GM19025 (cell line): ENCODE data around the gene MAOA.
"Not testable (repeated sequence)": the region's sequence is repeated elsewhere in the genome, so short reads cannot be mapped to it uniquely, and the experiment has no call there.

Source experiments
- ATAC-seq: cut with Tn5 transposase; IDR thresholded peaks from one replicate; pipeline ENCODE4 v1.9.1; 2021; ENCODE audit warnings: mild to moderate bottlenecking, low read depth, moderate library complexity; ENCODE audit not compliant: unreplicated experiment

MAOA gene

DNA sequence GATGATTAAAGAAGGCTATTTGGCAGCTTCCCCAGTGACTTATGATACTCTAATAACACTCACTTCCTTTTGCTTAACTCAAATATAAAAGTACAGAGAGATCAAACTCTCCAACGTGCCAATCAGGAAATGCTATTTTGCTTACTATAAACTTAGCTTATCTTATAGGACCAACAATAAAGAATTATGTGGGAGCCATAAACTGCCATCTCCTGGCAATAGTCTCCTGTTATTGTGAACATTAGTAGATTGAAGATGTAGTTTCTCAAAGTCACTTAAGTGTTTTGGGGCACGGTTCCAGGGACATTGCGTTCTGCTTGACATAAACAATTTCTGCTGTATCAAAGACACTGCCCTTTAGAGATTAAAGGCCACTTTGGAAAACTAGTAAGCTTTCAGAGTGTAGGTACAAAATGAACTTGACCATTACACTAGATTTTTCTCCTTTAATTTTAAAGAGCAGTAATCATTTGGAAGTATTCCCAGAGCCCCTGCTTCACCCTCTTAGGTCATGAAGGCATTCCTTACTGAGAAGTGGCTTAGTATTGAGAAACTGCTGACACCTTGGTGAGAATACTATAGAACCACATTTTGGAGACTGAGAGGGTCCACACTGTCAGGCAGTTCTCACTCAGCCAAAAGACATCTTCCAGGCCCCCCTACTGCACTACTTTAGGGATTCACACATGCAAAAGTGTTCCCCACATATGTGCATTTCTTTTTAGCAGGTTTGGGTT, 51.9 kb downstream of the MAOA start:
- no peak for ATAC-seq

DNA sequence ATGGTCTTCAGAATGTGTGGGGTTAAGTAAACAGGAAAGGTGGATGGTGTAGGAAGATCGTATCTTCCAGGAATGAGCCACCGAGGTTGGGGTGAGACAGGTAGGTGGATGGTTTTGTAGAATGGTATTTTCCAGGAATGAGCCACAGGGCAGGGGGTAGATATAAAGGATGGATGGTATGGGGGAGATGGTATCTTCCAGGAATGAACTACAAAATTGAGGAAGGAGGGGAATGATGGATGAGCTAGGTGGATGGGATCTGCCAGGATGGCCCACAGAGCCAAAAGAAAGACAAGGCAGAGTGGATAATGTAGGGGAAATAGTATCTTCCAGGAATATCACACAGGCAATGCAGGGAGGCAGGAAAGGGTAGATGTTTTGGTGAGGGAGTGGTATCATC, 60.0 kb downstream of the MAOA start:
- no peak for ATAC-seq

DNA sequence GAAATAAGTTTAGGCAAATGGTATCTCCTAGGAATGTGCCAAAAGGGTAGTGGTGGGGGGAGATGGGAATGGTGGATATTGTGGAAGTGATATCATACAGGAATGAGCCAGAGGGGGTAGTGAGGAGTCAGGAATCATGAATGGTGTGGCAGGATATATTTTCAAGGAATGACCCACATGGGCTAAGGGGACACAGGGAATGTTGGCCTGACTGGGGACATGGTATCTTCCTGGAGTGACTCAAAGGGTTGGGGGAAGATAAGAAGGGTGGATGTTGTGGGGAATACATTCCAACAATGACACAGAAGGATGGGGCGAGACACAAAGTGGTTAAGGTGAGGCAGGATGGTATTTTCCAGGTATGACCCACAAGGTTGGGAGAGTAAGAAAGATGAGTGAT, 60.6 kb downstream of the MAOA start:
- no peak for ATAC-seq

DNA sequence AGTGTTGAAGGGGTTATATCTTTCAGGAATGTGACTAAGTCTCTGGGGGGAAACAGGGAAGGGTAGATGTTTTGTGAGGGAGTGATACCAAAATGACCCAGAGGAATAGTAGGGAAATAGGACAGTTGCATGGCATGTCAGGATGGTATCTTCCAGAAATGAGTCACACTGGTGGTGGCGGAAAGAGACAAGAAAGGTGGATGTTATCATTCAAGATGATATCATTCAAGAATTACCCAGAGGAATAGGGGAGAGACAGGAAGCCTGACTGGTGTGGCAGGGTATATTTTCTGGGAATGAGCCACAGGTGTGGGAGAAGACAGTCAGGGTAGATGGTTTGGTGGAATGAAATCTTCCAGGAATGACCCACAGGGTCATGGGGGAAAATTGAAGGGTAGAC, 61.1 kb downstream of the MAOA start:
- ATAC-seq, result no peak

DNA sequence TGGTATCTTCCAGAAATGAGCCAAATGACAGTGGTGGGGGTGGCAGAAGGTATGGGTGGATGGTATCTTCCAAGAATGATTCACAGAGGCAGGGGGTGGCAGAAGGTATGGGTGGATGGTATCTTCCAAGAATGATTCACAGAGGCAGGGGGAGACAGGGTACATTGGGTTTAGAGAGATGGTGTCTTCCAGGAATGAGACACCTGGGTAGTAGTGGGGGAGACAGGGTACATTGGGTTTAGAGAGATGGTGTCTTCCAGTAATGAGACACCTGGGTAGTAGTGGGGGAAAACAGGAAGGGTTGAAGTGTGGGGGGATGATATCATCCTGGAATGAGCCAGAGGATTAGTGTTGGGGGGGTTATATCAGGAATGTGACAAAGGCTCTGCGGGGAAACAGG, 62.0 kb downstream of the MAOA start:
- no peak for ATAC-seq

DNA sequence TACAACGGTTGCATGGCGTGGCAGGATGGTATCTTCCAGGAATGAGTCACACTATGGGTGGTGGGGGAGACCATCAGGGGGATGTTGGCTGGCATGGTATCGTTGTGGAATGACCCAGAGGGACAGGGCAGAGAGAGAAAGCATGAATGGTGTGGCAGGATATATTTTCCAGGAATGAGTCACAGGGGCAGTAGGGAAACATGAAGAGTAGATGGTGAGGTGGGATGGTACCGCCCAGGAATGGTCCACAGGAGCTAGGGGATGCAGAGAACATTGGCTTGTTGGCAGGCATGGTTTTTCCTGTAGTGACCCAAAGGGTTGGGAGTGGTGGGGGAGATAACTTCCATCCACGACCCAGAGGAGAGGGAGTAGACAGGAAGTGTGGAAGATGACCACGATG, 62.4 kb downstream of the MAOA start:
- ATAC-seq, result no peak

DNA sequence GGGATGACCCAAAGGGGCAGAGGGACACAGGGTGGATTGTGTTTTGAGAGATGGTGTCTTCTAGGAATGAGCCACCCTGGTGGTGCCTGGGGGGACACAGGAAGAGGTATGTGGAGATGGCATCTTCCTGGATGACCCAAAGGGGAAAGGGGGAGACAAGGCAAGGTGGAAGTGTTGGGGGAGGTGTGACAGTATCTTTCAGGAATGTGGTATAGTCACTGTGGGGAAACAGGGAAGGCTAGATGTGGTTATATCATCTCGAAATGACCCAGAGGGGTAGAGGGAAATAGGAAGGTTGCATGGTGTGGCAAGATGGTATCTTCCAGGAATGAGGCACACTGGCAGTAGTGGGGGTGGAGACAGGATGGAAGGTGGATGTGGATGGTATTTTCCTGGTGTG, 62.9 kb downstream of the MAOA start:
- no peak for ATAC-seq

DNA sequence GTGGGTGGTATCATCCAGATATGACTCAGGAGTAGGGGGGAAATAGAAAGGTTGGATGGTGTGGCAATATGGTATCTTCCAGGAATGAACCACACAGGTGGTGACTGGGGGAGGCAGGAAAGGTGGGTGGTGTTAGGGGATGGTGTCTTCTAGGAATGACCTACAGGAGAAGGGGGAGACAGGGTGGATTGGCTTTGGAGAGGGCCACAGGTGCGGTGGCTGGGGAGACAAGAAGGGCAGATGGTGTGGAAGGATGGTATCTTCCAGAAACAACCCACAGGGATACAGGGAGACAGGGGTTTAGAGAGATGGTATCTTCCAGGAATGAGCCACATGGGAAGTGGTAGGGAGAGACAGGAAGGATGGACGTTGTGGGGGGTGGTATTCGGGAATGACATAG, 64.0 kb downstream of the MAOA start:
- ATAC-seq, result no peak

DNA sequence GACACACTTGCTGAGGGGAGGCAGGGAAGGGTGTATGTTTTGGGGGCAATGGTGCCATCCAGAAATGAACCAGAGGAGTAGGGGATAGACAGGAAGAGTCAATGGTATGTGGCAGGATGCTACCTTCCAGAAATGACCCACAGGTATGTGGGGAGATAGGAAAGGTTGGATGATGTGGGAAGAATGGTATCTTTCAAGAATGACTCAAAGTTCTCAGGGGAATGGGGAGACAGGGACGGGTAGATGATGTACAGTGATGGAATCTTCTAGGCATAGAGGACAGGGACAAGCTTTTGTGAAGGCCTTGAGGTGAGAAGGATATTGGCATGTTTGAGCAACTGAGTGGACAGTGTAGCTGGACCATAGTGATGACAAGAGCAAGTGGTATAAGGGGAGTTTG, 64.9 kb downstream of the MAOA start:
- ATAC-seq, result no peak

DNA sequence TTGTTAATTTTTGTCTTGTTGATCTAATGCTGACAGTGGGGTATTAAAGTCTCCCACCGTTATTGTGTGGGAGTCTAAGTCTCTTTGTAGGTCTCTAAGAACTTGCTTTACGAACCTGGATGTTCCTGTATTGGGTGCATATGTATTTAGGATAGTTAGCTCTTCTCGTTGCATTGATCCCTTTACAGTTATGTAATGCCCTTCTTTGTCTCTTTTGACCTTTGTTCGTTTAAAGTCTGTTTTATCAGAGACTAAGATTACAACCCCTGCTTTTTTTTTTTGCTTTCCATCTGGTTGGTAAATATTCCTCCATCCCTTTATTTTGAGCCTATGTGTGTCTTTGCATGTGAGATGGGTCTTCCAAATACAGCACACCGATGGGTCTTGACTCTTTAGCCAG, 69.1 kb downstream of the MAOA start:
- ATAC-seq, result not testable (repeated sequence)

DNA sequence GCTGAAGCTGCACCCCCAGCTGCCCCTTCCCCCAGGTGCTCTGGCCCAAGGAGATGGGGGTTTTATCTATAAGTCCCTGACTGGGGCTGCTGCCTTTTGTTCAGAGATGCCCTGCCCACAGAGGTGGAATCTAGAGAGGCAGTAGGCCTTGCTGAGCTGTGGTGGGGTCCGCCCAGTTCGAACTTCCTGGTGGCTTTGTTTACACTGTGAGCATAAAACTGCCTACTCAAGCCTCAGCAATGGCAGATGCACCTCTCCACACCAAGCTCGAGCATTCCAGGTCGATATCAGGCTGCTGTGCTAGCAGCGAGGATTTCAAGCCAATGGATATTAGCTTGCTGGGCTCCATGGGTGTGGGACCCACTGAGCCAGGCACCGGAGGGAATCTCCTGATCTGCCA, 71.2 kb downstream of the MAOA start:
- ATAC-seq, result not testable (repeated sequence)

DNA sequence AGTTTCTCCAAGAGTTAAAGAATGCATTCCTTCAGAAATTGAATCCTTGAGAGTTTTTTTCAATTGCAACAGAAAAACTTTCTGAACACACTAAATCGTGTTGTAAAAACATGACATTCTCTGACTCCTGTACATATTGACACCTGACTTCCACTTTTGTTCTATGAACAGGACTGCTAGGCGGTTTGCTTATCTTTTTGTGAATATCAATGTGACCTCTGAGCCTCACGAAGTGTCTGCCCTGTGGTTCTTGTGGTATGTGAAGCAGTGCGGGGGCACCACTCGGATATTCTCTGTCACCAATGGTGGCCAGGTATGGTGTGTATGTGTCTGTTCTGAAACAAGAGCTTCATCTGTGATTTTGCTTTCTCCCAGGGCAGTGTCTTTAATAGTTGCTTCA, 71.9 kb downstream of the MAOA start:
- ATAC-seq, result no peak

DNA sequence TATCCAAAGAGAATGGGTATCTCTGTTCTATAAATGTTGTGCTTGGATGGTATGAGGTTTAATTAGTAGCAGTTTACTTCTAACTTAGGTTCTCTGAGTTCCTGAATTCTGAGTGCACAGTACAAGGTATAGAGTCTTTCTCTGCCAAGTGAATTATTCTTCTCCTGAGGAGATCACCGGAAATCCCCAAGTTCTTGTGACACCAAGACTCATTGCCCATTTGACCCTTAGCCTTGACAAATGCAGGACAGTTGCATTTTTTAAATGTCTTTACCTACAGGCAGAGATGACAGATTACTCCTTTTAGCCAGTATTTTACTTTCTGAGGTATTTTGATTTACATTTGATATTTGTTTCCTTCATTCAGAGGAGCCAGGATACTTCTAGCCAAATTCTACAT, 72.9 kb downstream of the MAOA start:
- no peak for ATAC-seq

DNA sequence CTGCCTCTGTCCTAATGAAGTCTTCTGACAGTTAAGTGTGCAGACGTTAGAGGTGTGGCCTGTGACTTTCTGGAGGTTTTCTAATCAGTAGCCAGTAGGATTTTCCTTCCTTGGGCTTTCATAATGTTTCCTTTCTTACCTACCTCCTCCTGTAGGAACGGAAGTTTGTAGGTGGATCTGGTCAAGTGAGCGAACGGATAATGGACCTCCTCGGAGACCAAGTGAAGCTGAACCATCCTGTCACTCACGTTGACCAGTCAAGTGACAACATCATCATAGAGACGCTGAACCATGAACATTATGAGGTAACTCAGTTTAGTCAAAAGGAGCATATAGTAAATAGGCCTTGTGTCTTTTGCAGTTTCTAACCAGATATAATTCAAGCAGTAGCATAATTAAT, 75.0 kb downstream of the MAOA start:
- ATAC-seq, result no peak

DNA sequence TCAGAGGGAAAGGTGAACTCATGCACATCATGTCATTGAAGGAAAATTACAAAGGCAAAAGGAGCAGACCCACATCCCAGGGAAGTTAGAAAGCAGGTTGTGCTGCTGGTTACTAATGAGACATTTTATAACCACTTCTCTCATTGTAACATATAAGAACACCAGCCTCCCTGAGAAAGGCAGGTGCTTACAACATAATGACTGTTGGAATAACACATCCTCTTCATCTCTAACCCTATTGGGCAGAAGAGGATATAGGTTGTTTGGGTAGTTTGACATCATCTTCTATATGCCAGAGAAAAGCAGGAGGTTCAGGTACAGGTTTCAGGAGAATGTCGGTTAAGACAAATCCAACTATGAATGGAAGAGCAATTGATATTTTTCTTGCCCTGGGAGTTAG, 77.6 kb downstream of the MAOA start:
- no peak for ATAC-seq

DNA sequence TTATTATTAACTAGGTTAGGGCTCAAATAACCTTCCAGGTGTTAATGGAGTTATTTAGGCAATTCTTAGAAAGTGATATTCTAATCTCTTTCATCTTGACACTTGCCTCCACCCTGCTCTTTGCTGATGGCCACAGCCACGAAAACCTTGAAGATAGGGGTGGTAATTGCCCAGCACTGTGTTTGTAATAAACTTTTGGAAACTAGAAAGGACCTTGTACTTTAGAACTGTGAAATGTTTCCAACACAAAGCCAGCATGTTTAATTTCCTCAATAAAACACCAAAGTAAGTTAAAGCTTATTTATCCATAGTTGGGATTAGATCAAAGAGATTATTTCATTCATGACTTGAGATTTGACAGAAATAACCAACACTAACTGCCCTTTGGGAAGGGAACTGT, 78.3 kb downstream of the MAOA start:
- ATAC-seq, result no peak

DNA sequence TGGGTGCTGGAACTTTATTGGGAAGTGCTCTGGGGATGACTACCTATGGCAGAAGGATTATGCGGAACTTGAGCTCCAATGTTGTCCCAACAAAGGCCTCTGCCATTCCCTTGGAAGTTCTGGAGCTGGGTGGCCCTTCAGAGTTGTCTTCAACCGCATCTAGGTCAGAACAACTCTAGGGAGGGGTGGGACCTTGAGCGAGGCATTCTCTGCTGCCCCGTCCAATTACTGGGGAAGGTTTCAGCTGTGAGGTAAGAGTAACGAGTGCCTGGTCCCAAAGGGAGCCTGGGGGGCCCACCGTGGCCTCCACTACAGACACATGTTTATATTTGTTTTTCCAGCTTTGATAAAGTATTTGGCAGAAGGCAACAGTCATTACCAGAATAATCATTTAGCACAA, 79.4 kb downstream of the MAOA start:
- no peak for ATAC-seq

DNA sequence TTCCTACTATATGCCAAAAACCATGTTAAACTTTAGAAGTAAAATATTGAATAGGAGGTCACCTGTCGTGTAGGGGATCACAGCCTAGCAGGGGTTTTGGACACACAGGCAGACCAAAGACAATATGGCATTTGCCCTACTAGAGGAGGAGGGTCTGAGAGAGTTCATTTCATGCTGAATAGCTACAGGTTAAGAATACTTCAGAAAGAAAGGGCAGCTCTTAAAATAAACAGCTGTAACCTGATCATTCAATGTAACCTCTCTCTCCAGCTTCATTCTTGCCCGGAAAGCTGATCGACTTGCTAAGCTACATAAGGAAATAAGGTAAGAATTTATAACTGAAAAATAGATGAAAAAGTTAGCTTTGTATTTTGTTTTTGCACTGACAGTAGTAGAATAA, 79.9 kb downstream of the MAOA start:
- no peak for ATAC-seq

DNA sequence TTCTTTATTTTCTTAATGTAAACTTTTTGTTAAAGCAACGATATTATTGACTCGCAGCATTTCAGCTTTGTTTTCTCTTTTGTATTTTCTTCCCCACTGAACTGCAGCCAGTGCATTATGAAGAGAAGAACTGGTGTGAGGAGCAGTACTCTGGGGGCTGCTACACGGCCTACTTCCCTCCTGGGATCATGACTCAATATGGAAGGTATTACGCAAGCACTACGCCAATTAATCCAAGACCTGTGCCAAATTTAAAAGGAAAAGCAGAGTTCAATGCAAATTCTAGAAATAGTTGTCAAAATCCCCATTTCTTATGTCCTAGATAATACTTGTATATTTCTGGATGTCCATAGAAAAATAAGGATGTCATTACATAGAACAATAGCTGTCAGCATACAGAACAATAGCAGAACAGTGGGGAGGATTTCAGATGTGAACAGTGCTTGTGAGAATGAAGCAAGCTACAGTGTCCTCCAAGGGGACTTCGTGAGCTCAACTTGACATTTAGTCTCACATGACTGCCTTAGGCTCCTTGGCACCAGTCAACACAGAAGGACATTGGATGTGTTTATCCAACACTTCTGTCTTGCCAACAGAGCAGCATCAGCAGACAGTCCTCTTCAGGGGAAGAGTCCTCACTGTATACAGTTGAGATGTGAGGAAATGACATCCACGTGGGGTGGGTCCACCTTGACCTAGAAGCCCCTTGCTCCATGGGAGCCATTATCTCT, 85.9 kb downstream of the MAOA start:
- ATAC-seq, result no peak

DNA sequence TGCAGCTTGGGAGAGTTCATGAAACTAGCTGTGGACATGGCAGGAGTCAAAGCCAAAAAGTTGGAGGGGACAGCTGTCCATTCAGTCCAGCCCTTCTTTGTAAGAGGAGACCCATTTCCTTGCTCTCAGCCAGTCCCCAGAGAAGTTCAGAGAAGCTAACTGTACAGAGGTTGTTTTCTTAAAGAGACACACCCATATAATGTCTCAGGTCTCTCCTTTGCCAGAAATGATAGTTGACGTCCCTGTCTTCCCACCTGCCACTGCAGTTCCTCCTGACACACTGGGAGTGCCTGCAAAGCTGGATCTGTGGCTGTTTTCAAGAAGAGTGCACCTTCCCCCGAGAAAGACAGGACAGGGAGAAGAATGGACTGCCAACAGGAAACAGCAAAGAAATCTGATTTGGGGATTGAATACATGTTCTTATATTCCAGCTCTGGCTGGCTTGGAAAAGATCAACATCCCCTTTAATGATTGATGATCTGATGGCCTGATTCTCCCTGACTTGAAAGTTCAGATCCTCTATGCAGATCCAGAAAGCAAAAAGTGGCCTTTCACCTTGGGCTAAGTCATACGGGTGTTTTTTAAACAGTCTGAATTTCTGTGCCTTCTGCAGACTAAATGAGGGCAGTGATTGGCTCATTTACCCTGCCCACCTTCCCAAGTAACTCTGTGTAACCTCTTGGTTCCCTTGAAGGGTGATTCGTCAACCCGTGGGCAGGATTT, 87.2 kb downstream of the MAOA start:
- no peak for ATAC-seq

DNA sequence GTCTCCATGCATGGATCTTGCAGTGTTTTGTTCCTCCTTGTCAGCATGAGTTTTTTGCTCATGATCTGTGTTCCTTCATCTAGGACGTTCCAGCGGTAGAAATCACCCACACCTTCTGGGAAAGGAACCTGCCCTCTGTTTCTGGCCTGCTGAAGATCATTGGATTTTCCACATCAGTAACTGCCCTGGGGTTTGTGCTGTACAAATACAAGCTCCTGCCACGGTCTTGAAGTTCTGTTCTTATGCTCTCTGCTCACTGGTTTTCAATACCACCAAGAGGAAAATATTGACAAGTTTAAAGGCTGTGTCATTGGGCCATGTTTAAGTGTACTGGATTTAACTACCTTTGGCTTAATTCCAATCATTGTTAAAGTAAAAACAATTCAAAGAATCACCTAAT, 88.2 kb downstream of the MAOA start:
- no peak for ATAC-seq
